Hepatocyte (in vitro differentiated cells): ENCODE measurements around the gene CHORDC1.

Experiments
- CTCF ChIP-seq: fragments of 200-600 bp; sonication (generic); IDR thresholded peaks from 2 replicates; pipeline ENCODE4 v1.5.1; 2016; ENCODE audit warnings: antibody characterized with exemption, mild to moderate bottlenecking; ENCODE audit not compliant: poor library complexity
- EZH2 ChIP-seq: fragments of 200-600 bp; sonication (generic); IDR thresholded peaks from 2 replicates; pipeline ENCODE4 v1.6.1; 2016; ENCODE audit warnings: antibody characterized with exemption, mild to moderate bottlenecking, borderline replicate concordance
- EZH2phosphoT487 ChIP-seq: fragments of 200-600 bp; sonication (generic); IDR thresholded peaks from one replicate; pipeline ENCODE4 v1.6.1; 2018; ENCODE audit warnings: antibody characterized with exemption, mild to moderate bottlenecking, low read depth, moderate library complexity; ENCODE audit not compliant: unreplicated experiment, severe bottlenecking

GRCh38 chr11:90187839-90188238 lies 35.0 kb downstream of the CHORDC1 start:
- TF ChIP-seq CTCF, result no peak
- no peak for TF ChIP-seq EZH2phosphoT487
- TF ChIP-seq EZH2, result no peak
